GM21825 (cell line): ENCODE data around the gene SOS1.
"Not testable (repeated sequence)": the region's sequence is repeated elsewhere in the genome, so short reads cannot be mapped to it uniquely, and the experiment has no call there.

ENCODE experiments used
- ATAC-seq: cut with Tn5 transposase; IDR thresholded peaks from one replicate; pipeline ENCODE4 v1.9.1; 2021; ENCODE audit warnings: mild to moderate bottlenecking, moderate library complexity; ENCODE audit not compliant: unreplicated experiment

SOS1 gene

DNA sequence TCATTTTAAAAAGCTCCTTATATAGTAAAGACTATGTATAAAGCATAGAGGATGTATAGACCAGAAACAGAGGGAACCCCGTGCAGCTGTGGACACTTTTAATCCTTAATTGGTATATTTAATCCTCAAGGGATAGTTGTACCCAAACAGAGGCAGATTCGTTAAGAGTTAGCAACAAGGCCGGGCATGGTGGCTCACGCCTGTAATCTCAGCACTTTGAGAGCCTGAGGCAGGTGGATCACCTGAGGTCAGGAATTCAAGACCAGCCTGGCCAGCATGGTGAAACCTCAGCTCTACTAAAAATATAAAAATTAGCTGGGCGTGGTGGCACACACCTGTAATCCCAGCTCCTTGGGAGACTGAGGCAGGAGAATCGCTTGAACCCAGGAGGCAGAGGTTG, 184.3 kb downstream of the SOS1 start:
- ATAC-seq: not testable (repeated sequence)

DNA sequence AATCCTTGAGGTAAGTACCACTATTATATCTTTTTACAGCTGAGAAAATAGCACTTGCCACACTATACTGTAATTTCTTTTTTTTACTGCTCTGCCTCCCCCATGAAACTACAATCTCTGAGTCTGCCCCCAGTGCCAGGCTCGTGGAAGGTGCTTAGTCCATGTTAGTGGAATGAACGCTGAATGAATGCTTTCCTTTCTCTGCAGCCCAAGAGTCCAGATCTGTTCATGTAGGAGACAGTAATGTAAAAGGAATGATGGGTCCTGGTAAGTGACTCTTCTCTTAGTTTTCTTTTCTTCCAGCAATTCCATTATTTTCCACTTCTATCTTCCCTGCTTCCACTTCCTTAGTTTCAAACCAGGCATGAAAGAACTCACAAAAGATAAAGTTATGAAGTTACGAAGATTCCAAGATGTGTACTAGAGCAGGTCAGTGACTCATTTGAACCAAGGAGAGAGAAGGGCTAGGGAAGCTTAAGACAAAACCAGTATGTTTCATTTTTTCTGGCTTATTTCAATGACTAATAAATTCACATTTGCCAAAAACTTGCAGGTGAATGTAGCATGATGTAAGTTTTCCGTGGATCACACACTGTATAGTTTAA, 185.2 kb downstream of the SOS1 start:
- no peak for ATAC-seq

GRCh38 chr2:38934742-38935141, 186.1 kb downstream of the SOS1 start:
- ATAC-seq: no peak

DNA sequence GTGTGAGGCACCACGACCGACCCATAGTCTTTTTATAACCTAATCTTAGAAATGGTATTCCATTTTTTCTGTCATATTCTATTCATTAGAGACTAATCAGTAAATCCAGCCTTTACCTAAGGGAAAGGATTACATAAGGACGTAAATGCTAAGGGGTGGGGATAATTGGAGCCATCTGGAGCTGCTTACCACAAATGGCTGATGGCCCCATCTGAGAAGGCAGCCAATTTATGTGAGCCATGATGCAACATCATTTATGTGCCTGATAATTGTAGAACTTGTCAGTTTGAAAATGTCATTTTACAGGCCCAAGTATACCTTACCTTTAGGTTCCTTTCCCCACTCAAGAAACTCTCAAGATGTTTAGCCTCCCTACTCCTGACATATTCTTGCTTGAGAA, 187.2 kb downstream of the SOS1 start:
- ATAC-seq: no peak

GRCh38 chr2:38932586-38932985, 188.3 kb downstream of the SOS1 start:
- ATAC-seq: no peak
